ENCODE measurements around the gene XIST.

DNA sequence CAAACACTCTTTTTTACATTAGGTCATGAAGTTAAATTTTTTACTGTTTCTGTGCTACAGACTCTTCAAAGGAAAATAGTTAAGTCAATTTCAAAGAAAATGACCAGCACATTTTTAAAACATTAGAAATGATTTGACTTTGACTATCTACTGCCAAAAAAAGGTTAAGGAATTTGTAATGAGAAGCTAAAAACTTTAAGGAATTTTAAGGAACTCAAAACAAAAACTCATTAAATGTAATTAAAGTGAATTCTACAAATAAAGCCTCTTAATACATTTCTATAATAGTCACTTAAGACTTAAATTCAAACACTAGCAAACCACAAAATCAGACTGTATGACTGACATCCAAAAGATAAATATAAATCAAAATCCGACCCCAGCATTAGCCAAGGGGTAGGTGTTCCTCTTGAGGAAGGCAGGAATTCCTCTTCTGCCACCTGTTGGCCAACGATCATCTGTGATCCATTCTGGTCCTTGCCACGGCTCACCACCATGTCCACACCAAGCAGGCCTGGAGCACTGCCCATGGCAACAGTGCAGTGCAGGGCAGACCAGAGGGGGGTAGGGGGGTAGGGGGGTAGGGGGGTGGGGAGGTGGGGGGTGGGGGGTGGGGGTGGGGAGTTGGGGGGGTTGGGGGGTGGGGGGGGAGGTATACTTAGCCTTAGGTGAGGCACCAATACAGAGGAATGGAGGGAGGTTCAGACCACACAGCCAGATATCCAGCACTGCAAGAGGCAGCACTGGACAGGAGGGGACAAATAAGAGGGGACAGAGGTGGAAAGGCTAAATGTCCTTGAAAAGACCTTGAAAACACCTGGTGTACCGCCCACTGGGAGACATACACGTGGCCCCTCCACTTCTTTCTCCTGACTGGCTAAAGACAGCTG is 2.1 kb downstream of the XIST start:
- no peak for TF ChIP-seq POLR2A (IDR thresholded peaks at IDR 0.05)
- TF ChIP-seq, protein P1, sequence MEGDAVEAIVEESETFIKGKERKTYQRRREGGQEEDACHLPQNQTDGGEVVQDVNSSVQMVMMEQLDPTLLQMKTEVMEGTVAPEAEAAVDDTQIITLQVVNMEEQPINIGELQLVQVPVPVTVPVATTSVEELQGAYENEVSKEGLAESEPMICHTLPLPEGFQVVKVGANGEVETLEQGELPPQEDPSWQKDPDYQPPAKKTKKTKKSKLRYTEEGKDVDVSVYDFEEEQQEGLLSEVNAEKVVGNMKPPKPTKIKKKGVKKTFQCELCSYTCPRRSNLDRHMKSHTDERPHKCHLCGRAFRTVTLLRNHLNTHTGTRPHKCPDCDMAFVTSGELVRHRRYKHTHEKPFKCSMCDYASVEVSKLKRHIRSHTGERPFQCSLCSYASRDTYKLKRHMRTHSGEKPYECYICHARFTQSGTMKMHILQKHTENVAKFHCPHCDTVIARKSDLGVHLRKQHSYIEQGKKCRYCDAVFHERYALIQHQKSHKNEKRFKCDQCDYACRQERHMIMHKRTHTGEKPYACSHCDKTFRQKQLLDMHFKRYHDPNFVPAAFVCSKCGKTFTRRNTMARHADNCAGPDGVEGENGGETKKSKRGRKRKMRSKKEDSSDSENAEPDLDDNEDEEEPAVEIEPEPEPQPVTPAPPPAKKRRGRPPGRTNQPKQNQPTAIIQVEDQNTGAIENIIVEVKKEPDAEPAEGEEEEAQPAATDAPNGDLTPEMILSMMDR (IDR thresholded peaks at IDR 0.05), result peak in 1 of 6 experiments; percentile 9

Data from esophagus squamous epithelium (tissue), 4 donors.